ENCODE results near the gene RPL28.

GRCh38 chr19:55387736-55388497 is 2.2 kb downstream of the RPL28 start:
- TF ChIP-seq CTCF (IDR thresholded peaks at IDR 0.05) (no peak), POLR2AphosphoS5 (IDR thresholded peaks at IDR 0.05) (no peak)
